HepG2 (cell line): ENCODE results near the gene PDP2. TPM values are rescaled to one million over a fixed set of nuclear protein-coding genes. Genes with fewer than 3 reads are reported as not detected.
A peak's percentile ranks its signal among the peaks of the same experiment; 100 is the strongest.

Source experiments
- CREB1 ChIP-seq, 2 experiments: fragments of 450-650 bp in 1 of 2; IDR thresholded peaks; 2 replicates each; pipeline ENCODE4 v1.6.1; 2016 to 2017; ENCODE audit warnings: control low read depth in 1 of 2, mild to moderate bottlenecking in 1 of 2, missing compliant biosample characterization in 1 of 2, missing genetic modification characterization in 1 of 2
- EED ChIP-seq: sonication (generic); formaldehyde crosslinking; IDR thresholded peaks from 2 replicates; pipeline ENCODE4 v1.5.0; 2020; ENCODE audit warnings: mild to moderate bottlenecking, missing genetic modification reagents
- ELF3 ChIP-seq: IDR thresholded peaks from 2 replicates; pipeline ENCODE4 v1.6.1; 2016; ENCODE audit warnings: missing genetic modification reagents, missing compliant biosample characterization
- ESRRA ChIP-seq: sonication (generic); formaldehyde crosslinking; IDR thresholded peaks from 2 replicates; pipeline ENCODE4 v1.5.1; 2020; ENCODE audit warnings: mild to moderate bottlenecking, low read depth, missing genetic modification reagents
- MEF2D ChIP-seq: sonication (generic); formaldehyde crosslinking; IDR thresholded peaks from 2 replicates; pipeline ENCODE4 v1.5.1; 2020; ENCODE audit warnings: mild to moderate bottlenecking, missing genetic modification reagents
- MLLT10 ChIP-seq: sonication (generic); formaldehyde crosslinking; IDR thresholded peaks from 2 replicates; pipeline ENCODE4 v1.4.0; 2020; ENCODE audit warnings: missing genetic modification reagents
- NFKB2 ChIP-seq: sonication (generic); formaldehyde crosslinking; IDR thresholded peaks from 2 replicates; pipeline ENCODE4 v1.4.0; 2020; ENCODE audit warnings: missing genetic modification reagents, borderline replicate concordance
- SMAD1 ChIP-seq: sonication (generic); formaldehyde crosslinking; IDR thresholded peaks from 2 replicates; pipeline ENCODE4 v1.4.0; 2020; ENCODE audit warnings: missing genetic modification reagents, low read depth, mild to moderate bottlenecking, borderline replicate concordance
- SPEN ChIP-seq: sonication (generic); formaldehyde crosslinking; IDR thresholded peaks from 2 replicates; pipeline ENCODE4 v1.5.1; 2020; ENCODE audit warnings: low read depth, mild to moderate bottlenecking, missing genetic modification reagents
- TOE1 ChIP-seq: sonication (generic); formaldehyde crosslinking; IDR thresholded peaks from 2 replicates; pipeline ENCODE4 v1.4.0; 2020; ENCODE audit warnings: mild to moderate bottlenecking, missing genetic modification reagents
- ZBTB10 ChIP-seq: sonication (generic); formaldehyde crosslinking; IDR thresholded peaks from 2 replicates; pipeline ENCODE4 v1.4.0; 2020; ENCODE audit warnings: missing genetic modification reagents, borderline replicate concordance
- ZNF260 ChIP-seq: sonication (generic); formaldehyde crosslinking; IDR thresholded peaks from 2 replicates; pipeline ENCODE4 v1.4.0; 2020; ENCODE audit warnings: missing genetic modification reagents, low read depth, mild to moderate bottlenecking, borderline replicate concordance
- ZNF724P ChIP-seq: sonication (generic); formaldehyde crosslinking; IDR thresholded peaks from 2 replicates; pipeline ENCODE4 v1.8.0; 2022; ENCODE audit warnings: missing genetic modification reagents, borderline replicate concordance
- polyA plus RNA-seq, 8 experiments: library from polyadenylated mRNA; depleted of rRNA in 3 of 8; stranded (reverse) in 7 of 8; unstranded in 1 of 8; fragments of >200 nt; fragmentation: Illumina TruSeq in 4 of 8; extraction: Trizol in 4 of 8; gene quantifications; 2 replicates each; pipeline versions ENCODE4 v1.2.1 to v1.2.3, GENCODE V29; 2011 to 2016; ENCODE audit warnings: low read depth in 4 of 8, missing spikeins in 1 of 8, mixed read lengths in 1 of 8; ENCODE audit not compliant: insufficient read depth in 1 of 8
- total RNA-seq, 5 experiments: library from RNA; depleted of rRNA; stranded (reverse); fragments of >200 nt; fragmentation: Illumina TruSeq; extraction: Trizol; gene quantifications; 2 replicates each; pipeline ENCODE4 v1.2.3, GENCODE V29; 2016; ENCODE audit warnings: low read depth in 1 of 5
- TF ChIP-seq, protein P1 (sequence below): sonication (generic); formaldehyde crosslinking; IDR thresholded peaks from 2 replicates; pipeline ENCODE4 v1.5.0; 2020; ENCODE audit warnings: missing genetic modification reagents
- TF ChIP-seq, protein P2 (sequence below), 2 experiments: fragments of 450-650 bp in 1 of 2; sonication (generic) in 1 of 2; formaldehyde crosslinking; IDR thresholded peaks; 2 replicates each; pipeline versions ENCODE4 v1.5.0 to v1.8.0; 2020 to 2022; ENCODE audit warnings: mild to moderate bottlenecking in 1 of 2, missing genetic modification reagents in 1 of 2
- TF ChIP-seq, protein P3 (sequence below): sonication (generic); formaldehyde crosslinking; IDR thresholded peaks from 2 replicates; pipeline ENCODE4 v1.4.0; 2020; ENCODE audit warnings: missing genetic modification reagents, borderline replicate concordance
- TF ChIP-seq, protein P4 (sequence below): sonication (generic); formaldehyde crosslinking; IDR thresholded peaks from 2 replicates; pipeline ENCODE4 v1.8.0; 2022; ENCODE audit warnings: missing genetic modification reagents, mild to moderate bottlenecking, inconsistent platforms, borderline replicate concordance

Gene PDP2
- total and polyA plus RNA-seq, 2 of the 13 experiments (the other 11 are each of a cell fraction or from before 2014, with no cell fraction given), result 12.8 to 15.8 TPM

GRCh38 chr16:66934138-66934838 lies 54.0 kb downstream of the PDP2 start, which contains the start of gene CIAO2B (continued):
- TF ChIP-seq, protein P1, sequence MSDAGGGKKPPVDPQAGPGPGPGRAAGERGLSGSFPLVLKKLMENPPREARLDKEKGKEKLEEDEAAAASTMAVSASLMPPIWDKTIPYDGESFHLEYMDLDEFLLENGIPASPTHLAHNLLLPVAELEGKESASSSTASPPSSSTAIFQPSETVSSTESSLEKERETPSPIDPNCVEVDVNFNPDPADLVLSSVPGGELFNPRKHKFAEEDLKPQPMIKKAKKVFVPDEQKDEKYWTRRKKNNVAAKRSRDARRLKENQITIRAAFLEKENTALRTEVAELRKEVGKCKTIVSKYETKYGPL (CRISPR knock-in tag), result peak; percentile 75; the same call in 1 of the 2 replicates
- TF ChIP-seq SMAD1 (peak; percentile 97; the same call in 1 of the 2 replicates), ZBTB10 (CRISPR knock-in tag) (peak; percentile 85; the same call in 1 of the 2 replicates), ZNF260 (no peak), EED (CRISPR knock-in tag) (no peak), NFKB2 (CRISPR knock-in tag) (peak; percentile 95), ESRRA (0 out of 2 replicates have a peak, but pooled peaks have one; percentile 29), CREB1 (IDR thresholded peaks at IDR 0.05) (peak; percentile 45; the same call in 1 of the 2 replicates), CREB1 (CRISPR knock-in tag; IDR thresholded peaks at IDR 0.05) (0 out of 2 replicates have a peak, but pooled peaks have one; percentile 57), TOE1 (CRISPR knock-in tag) (0 out of 2 replicates have a peak, but pooled peaks have one; percentile 33), MLLT10 (peak; percentile 49; the same call in 1 of the 2 replicates), ZNF724P (CRISPR knock-in tag) (peak; percentile 64; the same call in 1 of the 2 replicates), SPEN (CRISPR knock-in tag) (peak; percentile 99), MEF2D (CRISPR knock-in tag) (peak; percentile 90; the same call in 1 of the 2 replicates), ELF3 (CRISPR knock-in tag) (peak; percentile 84)
- TF ChIP-seq, protein P2, sequence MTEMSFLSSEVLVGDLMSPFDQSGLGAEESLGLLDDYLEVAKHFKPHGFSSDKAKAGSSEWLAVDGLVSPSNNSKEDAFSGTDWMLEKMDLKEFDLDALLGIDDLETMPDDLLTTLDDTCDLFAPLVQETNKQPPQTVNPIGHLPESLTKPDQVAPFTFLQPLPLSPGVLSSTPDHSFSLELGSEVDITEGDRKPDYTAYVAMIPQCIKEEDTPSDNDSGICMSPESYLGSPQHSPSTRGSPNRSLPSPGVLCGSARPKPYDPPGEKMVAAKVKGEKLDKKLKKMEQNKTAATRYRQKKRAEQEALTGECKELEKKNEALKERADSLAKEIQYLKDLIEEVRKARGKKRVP (CRISPR knock-in tag; IDR thresholded peaks at IDR 0.05), result no peak; a peak in 1 of 4 replicates
- TF ChIP-seq, protein P3, sequence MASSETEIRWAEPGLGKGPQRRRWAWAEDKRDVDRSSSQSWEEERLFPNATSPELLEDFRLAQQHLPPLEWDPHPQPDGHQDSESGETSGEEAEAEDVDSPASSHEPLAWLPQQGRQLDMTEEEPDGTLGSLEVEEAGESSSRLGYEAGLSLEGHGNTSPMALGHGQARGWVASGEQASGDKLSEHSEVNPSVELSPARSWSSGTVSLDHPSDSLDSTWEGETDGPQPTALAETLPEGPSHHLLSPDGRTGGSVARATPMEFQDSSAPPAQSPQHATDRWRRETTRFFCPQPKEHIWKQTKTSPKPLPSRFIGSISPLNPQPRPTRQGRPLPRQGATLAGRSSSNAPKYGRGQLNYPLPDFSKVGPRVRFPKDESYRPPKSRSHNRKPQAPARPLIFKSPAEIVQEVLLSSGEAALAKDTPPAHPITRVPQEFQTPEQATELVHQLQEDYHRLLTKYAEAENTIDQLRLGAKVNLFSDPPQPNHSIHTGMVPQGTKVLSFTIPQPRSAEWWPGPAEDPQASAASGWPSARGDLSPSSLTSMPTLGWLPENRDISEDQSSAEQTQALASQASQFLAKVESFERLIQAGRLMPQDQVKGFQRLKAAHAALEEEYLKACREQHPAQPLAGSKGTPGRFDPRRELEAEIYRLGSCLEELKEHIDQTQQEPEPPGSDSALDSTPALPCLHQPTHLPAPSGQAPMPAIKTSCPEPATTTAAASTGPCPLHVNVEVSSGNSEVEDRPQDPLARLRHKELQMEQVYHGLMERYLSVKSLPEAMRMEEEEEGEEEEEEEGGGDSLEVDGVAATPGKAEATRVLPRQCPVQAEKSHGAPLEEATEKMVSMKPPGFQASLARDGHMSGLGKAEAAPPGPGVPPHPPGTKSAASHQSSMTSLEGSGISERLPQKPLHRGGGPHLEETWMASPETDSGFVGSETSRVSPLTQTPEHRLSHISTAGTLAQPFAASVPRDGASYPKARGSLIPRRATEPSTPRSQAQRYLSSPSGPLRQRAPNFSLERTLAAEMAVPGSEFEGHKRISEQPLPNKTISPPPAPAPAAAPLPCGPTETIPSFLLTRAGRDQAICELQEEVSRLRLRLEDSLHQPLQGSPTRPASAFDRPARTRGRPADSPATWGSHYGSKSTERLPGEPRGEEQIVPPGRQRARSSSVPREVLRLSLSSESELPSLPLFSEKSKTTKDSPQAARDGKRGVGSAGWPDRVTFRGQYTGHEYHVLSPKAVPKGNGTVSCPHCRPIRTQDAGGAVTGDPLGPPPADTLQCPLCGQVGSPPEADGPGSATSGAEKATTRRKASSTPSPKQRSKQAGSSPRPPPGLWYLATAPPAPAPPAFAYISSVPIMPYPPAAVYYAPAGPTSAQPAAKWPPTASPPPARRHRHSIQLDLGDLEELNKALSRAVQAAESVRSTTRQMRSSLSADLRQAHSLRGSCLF (CRISPR knock-in tag), result peak; percentile 84; the same call in 1 of the 2 replicates
- TF ChIP-seq, protein P4, sequence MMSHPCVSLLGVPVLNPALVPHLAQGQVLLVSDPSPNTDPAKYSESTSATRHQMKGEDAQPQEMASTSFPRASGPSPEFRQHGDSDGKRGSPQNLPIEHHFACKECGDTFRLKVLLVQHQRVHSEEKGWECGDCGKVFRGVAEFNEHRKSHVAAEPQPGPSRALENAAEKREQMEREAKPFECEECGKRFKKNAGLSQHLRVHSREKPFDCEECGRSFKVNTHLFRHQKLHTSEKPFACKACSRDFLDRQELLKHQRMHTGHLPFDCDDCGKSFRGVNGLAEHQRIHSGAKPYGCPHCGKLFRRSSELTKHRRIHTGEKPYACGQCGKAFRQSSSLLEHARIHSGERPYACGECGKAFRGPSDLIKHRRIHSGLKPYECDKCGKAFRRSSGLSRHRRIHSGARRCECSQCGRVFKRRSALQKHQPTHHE (CRISPR knock-in tag), result peak; percentile 45; the same call in 1 of the 2 replicates
